ENCODE results near the gene CCDC146. TPM values are rescaled to one million over a fixed set of nuclear protein-coding genes. Genes with fewer than 3 reads are reported as not detected.
"Not testable (repeated sequence)": the region's sequence is repeated elsewhere in the genome, so short reads cannot be mapped to it uniquely, and the experiment has no call there.

The CCDC146 gene
- total RNA-seq, 1 donor from 2014 or later: 0.79 TPM

DNA sequence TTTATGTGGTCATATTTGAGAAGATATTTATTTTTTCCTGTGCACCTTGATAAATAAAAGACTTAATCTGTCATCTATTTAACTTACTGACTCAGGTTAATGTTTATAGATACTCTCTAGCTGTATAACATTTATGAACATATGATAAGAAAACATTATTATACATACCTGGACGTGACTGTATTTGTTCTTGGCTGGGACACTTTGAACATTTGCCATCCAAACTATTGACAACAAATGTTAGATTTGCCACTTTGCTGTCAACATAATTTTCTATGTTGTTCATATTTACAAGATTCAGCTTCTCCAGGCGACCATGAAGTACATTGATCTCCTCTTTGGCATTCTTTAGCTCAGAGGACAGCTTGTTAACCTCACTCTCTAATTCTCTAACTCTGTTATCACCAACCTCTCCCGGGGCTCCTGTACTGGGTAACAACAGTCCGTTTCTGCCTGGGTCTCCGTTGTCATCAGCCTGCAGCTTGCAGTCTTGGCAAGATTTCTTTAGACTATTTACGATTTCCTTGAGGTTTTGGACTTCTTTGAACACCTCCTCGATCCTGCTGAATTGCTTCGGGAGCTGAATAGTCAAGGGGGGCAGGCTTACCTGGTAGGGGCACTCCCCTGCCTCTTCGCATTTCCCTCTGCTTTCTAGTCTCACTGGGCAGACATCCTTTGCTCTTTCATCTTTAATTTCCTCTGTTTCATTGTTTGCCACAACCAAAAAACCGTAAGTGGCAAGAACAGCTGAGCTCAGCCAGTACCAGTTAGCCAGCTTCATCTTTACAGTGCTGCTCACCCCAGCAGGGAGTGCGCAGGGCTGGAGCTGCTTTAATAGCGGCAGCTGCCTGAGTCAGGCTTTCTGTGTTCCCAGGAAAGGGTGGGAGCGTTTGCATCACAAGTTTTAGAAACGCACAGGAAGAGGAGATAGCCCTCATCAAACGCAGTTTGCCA is 76.9 kb downstream of the CCDC146 start, which contains the start of gene FGL2:
TSS of gene FGL2 (minus strand) at position 807 of the 954 bp plus-strand sequence. CDS start at position 781, 26 bp downstream.
- peak in 1 of 2 donors; percentile 62 for DNase-seq (ENCODE audit: low read depth in 2 of 2)

DNA sequence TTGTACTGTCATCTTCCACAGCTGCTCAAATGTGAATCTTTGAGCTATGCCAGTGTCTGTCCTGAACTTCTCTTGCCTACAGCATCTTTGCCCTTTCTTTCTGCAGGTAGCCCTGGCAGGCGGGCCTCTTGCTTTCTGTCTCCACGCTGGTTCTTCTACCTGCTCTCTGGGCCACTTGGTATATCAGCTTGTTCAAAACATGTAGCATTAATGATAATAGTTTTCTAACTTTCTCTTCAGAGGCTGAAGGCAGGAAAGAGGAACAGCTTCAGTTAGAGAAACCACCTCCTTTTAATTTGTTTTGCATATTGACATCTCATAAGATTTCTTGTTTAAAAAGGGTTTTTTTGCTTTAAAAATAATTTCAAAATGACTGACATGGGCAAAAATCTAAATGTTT is 78.1 kb downstream of the CCDC146 start:
- no peak for DNase-seq (ENCODE audit: low read depth in 2 of 2)

- no peak for DNase-seq (ENCODE audit: low read depth in 2 of 2)
Measured at GRCh38 chr7:77202481-77202976, 80.1 kb downstream of the CCDC146 start.

GRCh38 chr7:77205706-77206105 is 83.3 kb downstream of the CCDC146 start:
- no peak for DNase-seq (ENCODE audit: low read depth in 2 of 2)

DNA sequence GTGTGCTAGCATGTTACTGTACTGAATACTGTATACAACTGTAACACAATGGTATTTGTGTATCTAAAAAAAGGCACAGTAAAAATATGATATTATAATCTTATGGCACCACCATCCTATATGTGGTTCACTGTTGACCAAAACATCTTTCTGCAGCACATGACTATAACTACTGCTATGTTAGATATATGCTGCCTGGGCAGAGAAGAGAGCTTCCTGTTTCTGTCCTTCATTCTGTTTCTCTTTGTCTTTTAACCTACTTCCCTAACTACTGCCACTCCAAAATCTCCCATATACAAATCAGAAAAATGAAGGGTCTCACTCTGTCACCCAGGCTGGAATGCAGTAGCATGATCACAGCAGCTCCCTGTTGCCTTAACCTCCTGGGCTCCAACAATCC is 86.0 kb downstream of the CCDC146 start:
- no peak for DNase-seq (ENCODE audit: low read depth in 2 of 2)

DNA sequence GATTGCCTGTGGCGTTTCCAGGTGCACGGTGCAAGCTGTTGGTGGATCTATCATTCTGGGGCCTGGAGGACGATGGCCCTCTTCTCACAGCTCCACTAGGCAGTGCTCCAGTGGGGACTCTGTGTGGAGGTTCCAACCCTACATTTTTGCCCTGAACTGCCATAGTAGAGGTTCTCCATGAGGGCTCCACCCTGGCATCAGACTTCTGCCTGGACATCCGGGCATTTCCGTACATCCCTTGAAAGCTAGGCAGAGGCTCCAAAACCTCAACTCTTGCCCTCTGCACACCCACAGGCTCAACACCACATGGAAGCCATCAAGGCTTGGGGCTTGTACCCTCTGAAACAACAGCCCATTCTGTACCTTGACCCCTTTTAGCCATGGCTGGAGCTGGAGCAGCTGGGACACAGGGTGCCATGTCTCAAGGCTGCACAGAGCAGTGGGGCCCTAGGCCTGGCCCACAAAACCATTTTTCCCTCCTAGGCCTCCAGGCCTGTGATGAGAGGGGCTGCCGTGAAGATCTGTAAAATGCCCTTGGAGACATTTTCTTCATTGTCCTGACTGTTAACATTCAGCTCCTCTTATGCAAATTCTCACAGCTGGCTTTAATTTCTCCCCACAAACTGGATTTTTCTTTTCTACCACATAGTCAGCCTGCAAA is 87.2 kb downstream of the CCDC146 start:
- DNase-seq (ENCODE audit: low read depth in 2 of 2): no peak

DNA sequence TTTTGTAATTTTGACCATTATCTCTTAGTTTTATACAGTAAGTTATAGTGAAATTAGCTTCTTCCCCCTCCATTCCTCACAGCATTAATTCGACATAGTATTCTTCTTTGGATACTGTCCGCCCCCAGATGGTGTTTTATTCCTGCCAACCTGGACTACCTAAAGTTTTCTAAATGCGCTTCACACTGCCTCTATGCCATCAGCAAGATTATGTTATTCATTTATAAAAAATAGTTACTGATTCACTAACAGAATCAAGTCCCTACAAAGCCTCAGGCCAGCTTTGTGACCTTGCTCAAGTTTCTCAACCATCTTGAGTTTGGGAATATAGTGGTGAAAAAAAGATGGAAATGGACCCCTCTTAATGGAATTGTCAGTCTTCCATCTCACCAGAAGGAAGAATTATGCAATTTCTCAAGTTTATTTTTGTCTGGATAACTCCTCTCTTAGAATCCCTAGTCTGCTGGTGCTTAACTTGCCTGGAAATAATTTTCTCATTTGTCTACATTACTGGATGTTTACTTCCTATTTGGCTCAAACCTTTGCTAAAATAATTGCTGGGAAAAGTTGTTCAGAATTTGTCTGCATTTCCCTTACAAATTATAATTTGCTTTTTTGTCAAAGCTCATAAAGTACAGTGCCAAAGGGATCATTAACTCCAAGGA is 93.9 kb downstream of the CCDC146 start:
- no peak for DNase-seq (ENCODE audit: low read depth in 2 of 2)

GRCh38 chr7:77217474-77218185 is 95.2 kb downstream of the CCDC146 start:
- peak in 1 of 2 donors; percentile 50 for DNase-seq (ENCODE audit: low read depth in 2 of 2)

GRCh38 chr7:77219701-77220331 is 97.4 kb downstream of the CCDC146 start:
- not testable (repeated sequence) for DNase-seq (ENCODE audit: low read depth in 2 of 2)

GRCh38 chr7:77222065-77222464 is 99.7 kb downstream of the CCDC146 start:
- no peak for DNase-seq (ENCODE audit: low read depth in 2 of 2)

DNA sequence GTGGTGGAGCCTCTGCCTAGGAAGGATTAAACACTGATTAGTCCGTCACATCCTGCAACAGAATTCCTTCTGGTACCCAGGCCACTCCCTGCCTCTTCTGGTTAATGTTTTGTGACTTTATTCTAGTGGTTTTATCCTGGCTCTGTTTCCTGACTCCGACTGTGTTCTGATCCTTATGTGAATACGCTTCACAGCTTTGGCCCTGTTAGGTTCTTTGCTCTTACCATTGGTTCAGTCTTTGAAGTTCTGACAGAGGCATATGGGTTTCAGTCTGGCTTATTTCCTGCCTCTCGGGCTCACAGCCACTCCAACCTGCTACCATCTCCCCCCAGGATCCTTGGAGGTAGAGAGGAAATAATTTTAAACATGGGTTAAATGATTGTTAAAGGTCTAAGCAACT is 100.4 kb downstream of the CCDC146 start:
- no peak for DNase-seq (ENCODE audit: low read depth in 2 of 2)

GRCh38 chr7:77223261-77223660 is 100.8 kb downstream of the CCDC146 start:
- no peak for DNase-seq (ENCODE audit: low read depth in 2 of 2)

DNA sequence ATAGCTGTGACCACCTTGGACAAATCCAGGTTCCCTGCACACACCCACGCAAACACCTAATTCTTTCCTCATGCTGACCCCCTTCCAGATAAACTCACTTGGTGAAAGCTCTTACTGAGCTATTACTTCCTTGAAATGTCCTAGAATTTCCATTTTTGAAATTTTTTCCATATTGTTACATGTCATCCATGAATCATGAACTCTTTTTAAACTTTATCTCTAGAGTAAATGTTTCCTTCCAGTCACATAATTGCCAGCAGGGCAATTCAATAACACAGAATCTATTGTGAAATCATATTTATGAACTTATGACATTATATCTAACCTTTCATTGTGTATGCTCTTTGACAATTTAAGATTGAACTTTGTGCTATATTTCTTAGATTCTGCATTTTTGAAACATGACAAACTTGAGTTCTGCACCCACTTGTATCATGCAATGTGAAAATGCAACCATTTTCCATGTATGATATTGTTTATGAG is 104.0 kb downstream of the CCDC146 start:
- DNase-seq (ENCODE audit: low read depth in 2 of 2): peak; percentile 21 to 76

DNA sequence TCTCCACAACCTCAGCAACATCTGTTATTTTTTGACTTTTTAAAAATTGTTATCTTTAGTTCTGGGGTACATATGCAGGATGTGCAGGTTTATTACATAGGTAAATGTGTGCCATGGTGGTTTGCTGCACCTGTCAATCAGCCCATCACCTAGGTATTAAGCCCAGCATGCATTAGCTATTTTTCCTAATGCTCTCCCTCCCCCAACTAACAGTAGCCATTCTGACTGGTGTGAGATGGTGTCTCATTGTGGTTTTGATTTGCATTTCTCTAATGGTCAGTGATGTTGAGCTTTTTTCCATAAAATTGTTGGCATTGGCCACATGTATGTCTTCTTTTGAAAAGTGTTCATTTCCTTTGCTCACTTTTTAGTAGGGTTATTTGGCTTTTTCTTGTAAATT is 106.4 kb downstream of the CCDC146 start:
- DNase-seq (ENCODE audit: low read depth in 2 of 2): not testable (repeated sequence)

DNA sequence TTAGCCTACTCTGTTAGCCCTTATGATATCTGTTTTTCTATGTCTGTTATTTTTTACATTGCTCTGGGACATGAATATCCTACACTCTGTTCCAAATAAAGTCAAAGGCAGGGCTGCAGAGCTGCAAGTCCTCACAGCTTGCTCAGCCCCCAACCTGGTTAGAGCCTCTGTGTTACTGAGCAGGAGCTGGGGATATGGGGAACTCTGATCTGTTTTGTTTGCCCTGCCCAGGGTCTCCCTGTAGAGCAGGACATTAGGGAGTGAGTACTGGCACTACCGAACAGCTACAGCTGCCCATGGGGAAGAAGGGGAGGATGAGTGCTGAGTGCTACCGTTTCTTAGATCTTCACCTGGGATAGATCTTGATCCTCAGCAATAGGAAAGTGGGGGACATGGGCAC is 110.1 kb downstream of the CCDC146 start:
- DNase-seq (ENCODE audit: low read depth in 2 of 2): no peak

- no peak for DNase-seq (ENCODE audit: low read depth in 2 of 2)
Measured at GRCh38 chr7:77235276-77235675, 112.9 kb downstream of the CCDC146 start.

GRCh38 chr7:77238703-77239136 is 116.3 kb downstream of the CCDC146 start:
- no peak for DNase-seq (ENCODE audit: low read depth in 2 of 2)

DNA sequence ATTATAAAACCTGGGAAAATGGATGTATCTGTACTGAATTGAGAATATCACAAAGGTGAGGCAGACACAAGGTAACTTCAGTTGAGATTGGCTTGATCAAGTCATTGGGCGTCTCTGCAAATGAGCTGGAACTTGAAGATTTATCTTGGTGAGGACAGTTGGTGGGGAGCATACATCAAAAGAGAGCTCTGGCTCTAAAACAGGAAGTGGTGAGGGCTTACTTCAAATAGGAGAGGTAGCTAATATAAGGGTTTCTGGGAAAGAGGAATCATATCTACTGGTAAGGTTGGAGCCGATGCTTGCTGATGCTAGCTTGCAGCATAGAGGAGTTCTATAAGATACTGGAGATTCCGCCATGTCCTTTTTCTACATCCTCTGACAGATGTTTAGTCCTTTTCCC is 117.1 kb downstream of the CCDC146 start:
- DNase-seq (ENCODE audit: low read depth in 2 of 2): no peak

DNA sequence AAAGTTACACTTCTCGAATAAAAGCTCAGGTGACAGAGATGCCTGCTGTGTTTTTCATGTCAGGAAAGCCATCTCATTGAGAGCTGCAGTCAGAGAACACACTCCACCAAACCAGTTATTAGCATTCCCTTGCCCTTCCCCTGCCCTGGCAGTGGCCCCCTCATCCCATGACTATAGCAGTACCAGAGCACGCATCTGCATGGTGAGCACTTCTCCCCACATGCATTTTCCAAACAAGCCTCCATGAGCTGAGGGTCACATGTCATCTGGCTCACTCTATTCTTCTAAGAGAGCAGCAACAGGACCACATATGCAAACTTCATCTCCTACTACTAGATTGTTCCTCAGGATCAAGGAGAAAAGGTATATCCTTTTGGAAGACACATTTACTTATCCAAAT is 119.7 kb downstream of the CCDC146 start:
- DNase-seq (ENCODE audit: low read depth in 2 of 2): no peak

GRCh38 chr7:77242554-77242953 is 120.1 kb downstream of the CCDC146 start:
- no peak for DNase-seq (ENCODE audit: low read depth in 2 of 2)

Measured in lung microvascular endothelial cell (primary cell).